HG02870 (cell line): Measurements from ENCODE around the gene C1orf198.
"Not testable (repeated sequence)": the region's sequence is repeated elsewhere in the genome, so short reads cannot be mapped to it uniquely, and the experiment has no call there.

Source experiments
- ATAC-seq: cut with Tn5 transposase; IDR thresholded peaks from one replicate; pipeline ENCODE4 v1.9.1; 2021; ENCODE audit warnings: mild to moderate bottlenecking, moderate library complexity; ENCODE audit not compliant: unreplicated experiment

C1orf198 gene

DNA sequence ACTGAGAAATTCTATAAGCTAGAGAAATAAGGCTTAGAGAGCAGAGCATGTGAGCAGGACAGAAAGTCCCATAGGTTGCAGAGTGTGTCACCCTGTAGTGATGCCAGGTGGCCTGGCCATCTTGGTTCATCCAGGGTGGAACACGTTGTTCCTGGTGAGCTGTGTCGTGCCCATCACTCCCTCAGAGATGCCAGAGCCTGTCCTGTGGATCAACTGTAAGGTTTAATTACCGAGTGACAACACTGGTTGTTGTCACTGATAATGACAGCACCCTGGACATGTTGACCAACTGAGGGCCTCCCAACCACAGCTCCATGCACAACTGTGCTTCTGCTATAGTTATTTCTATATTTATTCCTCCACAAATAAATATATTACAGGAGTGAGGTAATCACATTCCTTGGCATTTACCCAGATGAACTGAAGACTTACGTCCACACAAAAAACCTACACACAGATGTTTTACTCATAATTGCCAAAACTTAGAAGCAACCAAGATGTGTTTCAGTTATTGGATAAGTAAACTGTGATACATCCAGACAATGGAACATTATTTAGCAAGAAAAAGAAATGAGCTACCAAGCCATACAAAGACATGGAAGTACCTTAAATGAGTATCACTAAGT is 6.2 kb downstream of the C1orf198 start:
- no peak for ATAC-seq

DNA sequence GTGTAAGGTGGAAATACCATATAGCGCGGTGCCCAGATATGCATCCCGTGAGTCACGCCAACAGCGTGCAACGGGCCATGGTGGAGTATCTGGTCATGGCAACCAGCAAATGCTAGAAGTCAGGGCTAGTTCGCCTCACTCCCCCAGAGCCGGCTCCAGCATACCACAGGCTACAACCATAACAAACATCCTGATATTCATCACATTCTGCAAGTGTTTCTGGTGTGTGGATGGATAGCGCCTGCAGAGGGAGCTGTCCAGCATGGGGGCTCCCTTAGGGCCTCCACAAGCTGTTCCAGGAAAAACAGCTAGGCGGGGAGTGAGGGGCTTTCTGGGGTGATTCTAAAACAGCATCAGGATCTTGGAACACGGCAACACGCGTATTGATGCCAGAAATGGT is 6.8 kb downstream of the C1orf198 start:
- ATAC-seq = no peak

DNA sequence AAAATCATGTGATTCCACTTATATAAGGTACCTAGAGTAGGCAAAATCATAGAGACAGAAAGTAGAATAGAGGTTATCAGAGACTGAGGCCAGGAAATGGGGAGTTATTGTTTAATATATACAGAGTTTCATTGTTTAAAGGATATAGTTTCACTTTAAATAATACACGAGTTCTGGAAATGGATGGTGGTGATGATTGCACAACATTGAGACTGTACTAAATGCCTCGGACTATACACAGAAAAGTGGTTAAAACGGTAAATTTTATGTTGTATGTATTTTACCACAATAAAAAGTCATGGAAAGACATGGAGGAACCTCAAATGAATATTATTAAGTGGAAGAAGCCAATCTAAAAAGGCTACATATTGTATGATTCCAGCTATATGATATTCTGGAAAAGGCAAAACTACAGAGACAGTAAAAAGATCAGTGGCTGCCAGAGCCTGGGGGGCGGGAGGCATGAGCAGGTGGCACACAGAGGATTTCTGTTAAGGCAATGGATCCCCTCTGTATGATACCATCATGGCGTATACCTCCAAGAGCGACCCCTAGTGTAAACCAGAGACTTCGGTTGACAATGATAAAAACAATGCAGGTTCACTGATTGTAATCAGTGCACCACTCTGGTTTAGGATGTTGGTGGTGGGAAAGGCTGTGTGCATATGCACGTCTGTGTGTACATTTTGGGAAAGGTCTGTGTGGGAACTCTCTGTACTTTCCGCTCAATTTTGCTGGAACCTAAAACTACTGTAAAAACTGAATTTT is 7.5 kb downstream of the C1orf198 start:
- ATAC-seq = no peak

DNA sequence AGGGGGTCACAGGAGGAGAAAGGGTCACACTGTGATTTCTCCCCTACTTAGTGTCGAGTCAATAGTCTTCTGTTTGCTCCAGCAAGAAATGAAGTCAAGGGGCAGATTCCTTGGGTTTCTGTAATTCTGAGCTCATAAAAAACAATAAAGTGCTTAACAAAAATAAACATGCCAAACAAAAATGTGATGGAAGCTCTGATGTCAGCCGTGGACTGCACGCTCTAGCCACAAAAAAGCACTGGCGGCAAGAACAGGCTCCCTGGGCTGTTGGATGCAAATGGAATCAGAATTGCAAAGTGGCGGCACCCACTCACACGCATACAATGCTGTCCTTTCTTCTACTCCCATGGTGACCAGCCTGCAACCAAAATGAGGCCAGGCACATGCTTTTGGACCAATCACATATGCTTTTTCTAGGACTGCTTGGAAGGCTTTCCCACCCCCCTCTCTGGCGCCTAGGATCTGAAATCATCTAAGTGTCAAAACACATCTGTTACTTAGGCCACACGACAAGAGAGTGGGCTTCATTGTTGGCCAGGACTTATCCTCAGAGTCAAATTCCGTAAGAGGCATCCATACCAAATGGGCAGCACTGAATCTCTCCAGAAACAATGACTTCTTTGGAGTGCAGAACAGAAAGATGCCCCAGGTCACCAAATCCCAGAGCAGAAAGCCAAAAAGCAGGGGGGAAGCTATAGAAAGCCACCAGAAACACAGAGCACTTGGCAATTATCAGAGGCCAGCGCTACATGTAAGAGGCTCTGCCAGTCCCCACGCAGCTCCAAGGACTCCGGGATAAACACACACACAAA is 9.2 kb downstream of the C1orf198 start:
- no peak for ATAC-seq

DNA sequence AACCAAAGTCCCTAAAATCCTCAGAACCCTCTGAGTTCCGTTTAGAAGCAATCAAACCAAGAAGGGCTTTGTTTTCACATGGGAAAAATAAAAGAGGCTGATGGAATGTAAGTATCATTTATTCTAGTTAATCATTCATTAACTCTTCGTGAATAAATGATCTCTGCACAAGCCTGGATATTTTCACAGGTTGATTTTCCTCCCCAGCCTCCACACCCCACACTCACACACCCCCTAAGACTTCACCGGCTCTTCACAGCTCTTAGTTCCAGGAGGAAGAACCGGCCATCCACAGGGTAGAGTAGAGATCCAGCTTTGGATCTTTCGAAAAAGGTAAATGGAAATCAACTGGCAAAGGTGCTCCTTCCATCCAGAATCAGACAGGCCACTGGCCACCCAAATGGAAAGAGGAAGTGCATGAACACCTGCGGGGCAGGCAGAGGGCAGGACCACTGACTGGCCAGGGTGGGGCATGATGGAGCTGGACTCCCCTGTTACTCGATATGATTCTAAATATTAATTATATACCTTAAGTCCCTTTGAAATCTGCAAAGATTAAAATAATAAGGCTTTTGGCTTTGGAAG is 10.0 kb downstream of the C1orf198 start:
- ATAC-seq = no peak

DNA sequence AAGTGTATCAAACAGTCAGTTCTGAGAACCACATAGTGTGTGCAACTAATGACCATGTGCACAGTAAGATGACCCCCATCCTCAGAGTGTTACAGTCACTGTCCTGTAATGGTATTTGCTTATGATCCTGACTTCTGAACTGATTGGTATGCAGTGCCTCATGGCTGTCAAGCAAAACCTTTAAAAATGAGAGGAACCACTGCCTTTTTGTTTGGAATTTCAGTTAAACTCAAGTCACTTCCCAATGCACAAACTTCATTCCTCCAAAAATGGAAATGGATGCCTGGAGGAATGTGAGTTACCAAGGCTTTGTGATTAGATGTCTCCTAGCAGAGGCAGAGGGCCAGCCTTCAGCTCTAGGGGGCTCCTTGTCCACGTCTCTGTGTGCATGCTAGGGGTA is 10.5 kb downstream of the C1orf198 start:
- ATAC-seq = no peak

DNA sequence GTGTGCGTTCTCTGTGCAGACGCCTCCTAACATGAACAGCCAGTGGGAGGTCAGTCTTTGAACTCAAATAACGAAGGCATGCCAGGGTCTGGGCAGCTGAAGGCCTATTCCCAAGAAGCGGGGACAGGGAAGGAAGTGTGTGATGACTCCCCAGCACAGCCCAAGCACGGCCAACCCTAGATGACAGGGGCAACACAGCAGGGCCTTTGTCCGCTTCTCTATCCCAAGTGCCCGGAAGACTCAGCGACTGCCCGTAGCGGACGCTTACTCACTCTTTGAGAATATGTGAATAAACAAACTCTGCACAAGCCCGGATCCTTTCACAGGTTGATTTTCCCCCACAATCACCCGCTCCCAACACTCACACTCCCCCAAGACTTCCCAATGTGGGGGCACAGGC is 11.2 kb downstream of the C1orf198 start:
- no peak for ATAC-seq

DNA sequence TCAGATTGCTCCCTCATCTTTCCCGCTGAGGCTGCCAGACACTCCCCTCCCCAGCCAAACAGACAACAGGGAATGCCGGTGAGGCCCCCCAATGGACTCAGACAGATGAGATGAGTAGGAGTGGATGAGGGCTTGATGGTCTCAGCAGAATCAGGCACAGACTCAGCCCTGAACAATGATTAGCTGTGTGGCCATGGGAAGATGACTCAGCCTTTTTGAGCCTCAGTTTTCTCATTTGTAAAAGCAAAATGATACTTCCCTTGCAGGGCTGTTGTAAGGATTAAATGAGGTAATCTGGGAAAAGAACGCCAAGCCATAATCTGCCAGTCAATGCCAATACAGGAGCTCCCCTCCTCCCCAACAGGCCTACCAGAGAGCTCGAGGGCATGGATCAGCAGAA is 12.4 kb downstream of the C1orf198 start:
- no peak for ATAC-seq

DNA sequence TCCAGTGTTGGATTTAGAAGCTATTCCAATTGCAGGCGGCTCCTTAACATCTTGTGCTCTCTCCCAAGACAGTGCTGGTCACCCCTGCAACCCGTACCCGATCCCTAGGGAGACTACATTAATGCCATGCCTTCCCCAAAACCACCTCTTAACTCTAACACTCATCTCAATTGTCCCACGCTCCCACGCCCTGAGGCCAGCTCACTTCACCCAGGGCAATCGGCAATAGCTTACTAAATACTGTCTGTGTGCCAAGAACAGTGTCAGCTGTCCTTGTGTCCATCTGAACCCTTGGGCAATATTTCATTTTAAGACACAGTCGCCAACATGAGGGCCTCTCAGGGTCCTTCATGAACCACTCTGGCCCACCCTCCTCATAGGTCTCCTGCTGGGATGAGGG is 13.9 kb downstream of the C1orf198 start:
- no peak for ATAC-seq

DNA sequence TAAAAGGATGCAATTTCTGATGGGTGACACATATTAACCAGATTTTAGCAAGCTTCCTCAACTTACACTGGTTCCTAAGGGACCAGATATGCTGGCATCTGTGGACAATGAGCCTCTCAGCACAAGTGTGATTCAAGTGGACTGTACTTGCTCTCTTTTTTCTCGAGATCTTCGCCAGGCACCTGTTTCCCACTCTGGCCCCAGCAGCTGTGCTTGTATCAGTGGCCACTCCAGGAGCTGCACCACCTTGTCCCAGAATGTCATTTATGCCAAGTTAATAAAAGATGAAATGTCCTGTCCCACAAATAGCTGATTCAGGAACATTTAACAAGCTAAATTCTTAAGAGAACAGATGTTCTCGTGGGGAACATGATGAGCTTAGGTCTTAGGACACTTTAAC is 14.6 kb downstream of the C1orf198 start:
- ATAC-seq = no peak

DNA sequence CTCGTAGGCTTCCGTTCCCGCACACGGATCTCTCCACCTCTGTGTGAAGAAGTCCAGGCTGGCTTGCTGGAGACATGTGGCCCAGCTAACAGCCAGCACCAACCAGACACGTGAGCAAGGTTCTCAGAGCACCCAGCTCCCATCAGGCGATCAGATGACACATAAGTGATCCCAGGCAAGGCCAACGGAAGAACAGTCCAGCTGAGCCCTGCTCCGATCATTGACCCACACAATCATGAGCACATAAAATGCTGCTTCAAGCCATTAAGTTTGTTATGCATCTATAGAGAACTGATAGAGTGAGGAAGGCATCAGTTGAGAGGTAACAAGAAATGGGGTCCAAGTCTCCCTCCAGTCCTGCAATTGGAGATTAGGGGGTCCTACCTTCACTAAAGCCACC is 15.4 kb downstream of the C1orf198 start:
- no peak for ATAC-seq

DNA sequence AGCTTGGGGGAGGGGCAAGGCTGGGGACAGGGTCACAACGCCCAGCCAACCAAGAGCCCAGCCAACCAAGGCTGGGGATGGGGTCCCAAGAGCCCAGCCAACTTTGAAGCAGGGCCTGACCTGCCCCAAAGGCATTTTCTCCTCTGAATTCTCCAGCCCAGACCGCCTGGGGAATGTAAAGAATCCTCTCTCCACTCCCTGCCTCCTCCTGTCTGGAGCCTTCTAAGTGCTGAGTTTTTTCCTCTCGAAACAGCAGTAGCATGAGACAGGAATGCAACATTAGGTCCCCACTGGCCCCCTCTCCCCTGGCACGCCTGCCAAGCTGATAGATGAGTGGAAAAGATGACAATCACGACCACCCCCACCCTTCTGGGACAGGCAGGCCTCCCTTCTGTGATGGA is 17.0 kb downstream of the C1orf198 start:
- no peak for ATAC-seq

DNA sequence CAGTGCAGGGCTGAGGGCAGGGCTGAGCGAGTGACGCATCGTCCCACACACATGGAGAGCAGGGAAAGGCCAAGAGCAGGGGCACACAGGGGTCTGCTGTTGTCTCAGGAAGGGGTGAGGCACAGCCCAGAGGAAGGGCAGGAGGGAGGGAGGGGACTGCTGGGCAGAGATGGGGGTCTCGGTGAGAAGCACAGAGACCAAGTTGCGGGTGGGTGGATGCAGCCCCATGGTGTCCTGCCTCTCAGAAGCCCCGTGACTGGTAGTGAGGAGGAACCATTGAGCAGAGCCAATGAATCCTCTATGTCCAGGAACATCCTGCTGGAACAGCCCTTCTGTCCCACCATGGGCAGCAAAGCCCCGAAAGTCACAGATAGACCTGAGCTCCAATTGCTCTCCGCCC is 17.8 kb downstream of the C1orf198 start:
- no peak for ATAC-seq

DNA sequence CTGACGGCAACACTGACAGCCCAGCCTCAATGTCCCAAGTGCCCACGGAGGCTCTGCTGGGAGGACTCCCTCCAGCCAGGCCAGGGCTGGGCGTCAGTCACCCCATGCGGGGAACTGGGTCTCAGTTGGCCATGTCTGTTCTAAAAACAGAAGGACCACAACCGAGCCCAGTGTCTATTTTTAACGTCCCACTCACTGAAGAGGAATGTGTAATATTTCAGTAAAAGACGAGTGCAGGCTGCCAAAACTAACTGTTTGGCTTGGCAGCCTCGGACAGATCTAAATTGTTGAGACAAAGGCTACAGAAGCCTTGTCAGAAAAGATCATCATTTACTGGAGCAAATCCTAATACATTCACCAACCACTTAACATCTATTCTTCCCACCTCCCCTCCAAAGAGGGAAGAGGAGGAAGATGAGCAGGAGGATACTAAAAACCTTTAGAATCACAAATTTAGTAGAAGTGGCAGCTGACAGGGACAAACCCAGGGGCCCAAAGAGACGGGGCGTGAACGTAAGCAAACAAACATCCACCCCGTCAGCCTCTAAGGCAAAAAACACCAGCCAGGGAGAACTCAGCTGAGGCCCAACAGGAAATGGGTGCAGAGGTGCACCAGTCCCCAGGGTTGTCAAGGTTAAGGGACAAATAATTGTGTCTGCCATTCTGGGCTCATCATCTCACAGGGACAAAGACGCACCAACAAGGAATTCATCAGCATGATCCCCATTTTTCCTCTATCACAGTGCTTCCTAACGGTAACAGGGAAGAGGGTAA is 18.7 kb downstream of the C1orf198 start:
- no peak for ATAC-seq

DNA sequence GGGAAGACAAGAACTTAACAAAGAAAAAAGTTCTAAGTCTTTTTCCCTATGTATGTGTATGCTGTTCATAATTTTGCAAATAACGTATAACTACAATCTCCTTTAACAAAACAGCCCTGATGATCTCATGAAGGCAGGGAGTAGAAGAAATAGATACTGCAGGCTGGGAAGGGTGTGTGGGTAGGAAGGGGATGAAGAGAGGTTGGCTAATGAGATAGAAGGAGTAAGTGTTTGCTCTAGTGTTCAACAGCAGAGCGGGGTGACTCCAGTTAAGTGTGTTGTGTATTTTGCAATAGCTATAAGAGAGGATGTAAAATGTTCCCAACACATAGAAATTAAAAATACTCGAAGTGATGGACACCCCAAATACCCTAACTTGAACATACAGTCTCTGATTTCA is 20.1 kb downstream of the C1orf198 start:
- no peak for ATAC-seq

DNA sequence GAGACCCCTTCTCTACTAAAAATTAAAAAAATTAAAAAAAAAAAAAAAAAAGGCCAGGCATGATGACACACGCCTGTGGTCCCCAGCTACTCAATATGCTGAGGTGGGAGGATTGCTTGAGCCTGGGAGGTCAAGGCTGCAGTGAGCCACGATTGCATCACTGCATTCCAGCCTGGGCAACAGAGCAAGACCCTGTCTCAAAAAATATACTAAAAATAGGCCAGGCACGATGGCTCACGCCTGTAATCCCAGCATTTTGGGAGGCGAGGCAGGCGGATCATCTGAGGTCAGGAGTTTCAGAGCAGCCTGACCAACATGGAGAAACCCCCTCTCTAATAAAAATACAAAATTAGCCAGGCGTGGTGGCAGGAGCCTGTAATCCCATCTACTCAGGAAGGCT is 23.1 kb downstream of the C1orf198 start:
- ATAC-seq = not testable (repeated sequence)

DNA sequence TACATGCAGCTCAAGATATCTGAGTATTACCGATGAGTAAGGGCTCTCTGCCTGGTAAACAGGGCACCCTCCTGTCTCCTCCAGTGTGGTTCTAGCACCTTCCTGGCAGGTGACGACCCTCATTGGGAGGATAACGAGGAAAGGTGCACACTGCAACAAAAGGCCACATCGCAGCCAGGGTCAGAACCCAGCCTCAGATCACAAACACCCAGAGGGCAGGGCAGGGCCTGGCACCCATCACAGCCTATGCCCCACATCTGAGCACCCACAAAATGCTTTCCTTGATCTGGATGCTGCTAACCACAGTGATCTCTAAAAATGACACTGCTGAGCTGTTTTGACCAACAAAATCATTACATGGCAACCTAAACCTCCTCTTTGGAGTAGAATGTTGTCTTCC is 23.8 kb downstream of the C1orf198 start:
- ATAC-seq = no peak

DNA sequence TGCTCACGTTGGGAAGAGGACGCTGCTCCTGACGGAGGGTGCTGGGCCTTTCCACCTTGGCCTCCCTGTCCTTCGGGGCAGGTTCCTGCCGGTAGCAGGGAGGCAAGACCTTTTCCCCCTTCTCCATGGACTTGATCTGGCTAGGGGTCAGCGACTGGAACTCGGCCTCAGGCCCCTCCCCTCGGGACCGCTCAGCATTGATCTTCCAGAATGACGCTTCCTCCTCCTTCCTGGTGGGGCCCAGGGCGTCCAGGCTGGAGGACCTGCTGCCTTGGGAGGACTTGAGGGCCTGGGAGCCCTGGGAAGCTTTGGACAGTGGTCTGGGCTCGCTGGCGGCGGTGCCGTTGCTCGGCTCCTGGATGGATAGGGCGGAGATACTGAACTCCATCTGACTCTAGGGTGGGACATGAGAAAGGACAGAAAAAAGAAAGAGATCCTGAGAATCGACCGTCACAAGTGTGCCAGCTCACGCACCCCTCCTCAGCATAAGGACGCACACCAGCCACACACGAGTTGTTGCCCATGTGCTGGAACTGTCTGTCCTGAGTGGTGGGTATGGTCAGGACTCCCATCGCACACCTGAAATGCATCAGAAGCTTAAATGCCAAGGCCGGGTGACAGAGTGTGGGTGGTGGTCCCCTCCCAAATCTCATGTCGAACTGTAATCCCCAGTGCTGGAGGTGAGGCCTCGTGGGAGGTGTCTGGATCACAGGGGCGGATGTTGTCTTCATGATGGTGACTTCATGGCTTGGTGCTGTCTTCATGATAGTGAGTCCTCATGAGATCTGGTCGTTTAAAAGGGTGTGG is 24.6 kb downstream of the C1orf198 start:
- no peak for ATAC-seq

DNA sequence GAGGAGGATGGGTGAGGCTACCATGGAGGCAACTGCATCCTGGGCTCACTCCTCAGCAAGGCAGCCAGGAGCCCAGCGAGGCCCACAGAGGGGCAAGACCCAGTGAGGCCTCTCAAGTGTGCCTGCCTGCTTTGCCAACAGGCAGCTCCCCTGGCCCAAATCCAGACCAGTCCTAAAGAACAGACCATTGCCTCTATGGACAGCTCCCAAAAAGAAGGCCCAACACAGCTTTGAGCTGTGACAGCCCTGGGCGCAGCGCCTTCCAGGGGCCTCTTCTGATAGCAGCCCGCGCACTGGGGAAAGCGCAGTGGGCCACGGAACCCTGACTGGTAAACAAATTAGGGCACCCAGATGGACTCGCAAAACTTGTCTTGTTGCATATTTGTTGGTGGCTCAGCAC is 25.5 kb downstream of the C1orf198 start:
- no peak for ATAC-seq

DNA sequence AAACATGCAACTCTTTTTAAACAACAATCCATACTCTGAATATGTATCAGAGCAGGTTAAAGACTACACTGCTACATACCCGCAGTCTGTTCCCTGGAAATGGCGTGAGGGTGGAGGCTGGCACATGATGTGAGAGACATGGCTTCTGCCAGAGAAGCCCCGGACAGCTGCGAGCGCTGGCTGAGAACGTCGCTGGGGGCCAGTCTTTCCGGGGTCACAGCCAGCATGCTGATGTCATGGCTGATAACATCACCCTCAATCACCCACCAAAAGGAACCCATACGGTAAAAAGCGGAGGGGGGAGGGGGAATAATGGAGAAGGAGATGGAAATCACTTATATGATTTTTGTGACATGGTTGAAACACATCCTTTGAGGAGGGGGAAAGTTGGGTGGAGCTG is 29.1 kb downstream of the C1orf198 start:
- ATAC-seq = no peak
